ENCODE results near the gene MC1R.
"Not testable (repeated sequence)": the region's sequence is repeated elsewhere in the genome, so short reads cannot be mapped to it uniquely, and the experiment has no call there.

MC1R gene

GRCh38 chr16:89905511-89906139 lies 13.0 kb upstream of the MC1R start:
- no peak overlapping the region for H3K27ac Mint-ChIP-seq
- no peaks in the 10 kb centered on the region for H3K9me3 Mint-ChIP-seq (ENCODE audit: low read depth)
- H3K36me3 Mint-ChIP-seq = no peaks in the 10 kb centered on the region
- no peaks in the 10 kb centered on the region for H3K27me3 Mint-ChIP-seq
- no peak overlapping the region for H3K4me3 Mint-ChIP-seq
- H3K4me1 Mint-ChIP-seq (ENCODE audit: low read depth) = no peaks in the 10 kb centered on the region

- Mint-ChIP-seq H3K27me3 (no peaks in the 10 kb centered on the region), H3K36me3 (no peaks in the 10 kb centered on the region), H3K27ac (no peak overlapping the region)
Observed at GRCh38 chr16:89906140-89907025, 12.3 kb upstream of the MC1R start.

GRCh38 chr16:89907055-89907814 lies 11.4 kb upstream of the MC1R start:
- H3K36me3 Mint-ChIP-seq = no peaks in the 10 kb centered on the region
- no peaks in the 10 kb centered on the region for H3K27me3 Mint-ChIP-seq
- no peaks in the 10 kb centered on the region for H3K9me3 Mint-ChIP-seq (ENCODE audit: low read depth)
- H3K4me3 Mint-ChIP-seq = no peak overlapping the region
- H3K4me1 Mint-ChIP-seq (ENCODE audit: low read depth) = no peaks in the 10 kb centered on the region
- no peak overlapping the region for H3K27ac Mint-ChIP-seq

More at GRCh38 chr16:89906140-89907025, 12.3 kb upstream of the MC1R start:
- H3K9me3 Mint-ChIP-seq (ENCODE audit: low read depth) = no peaks in the 10 kb centered on the region
- no peaks in the 10 kb centered on the region for H3K4me1 Mint-ChIP-seq (ENCODE audit: low read depth)
- no peak overlapping the region for H3K4me3 Mint-ChIP-seq

- no peaks in the 10 kb centered on the region for H3K27me3 Mint-ChIP-seq
- peaks cover 2% of the 10 kb centered on the region for H3K36me3 Mint-ChIP-seq
- H3K9me3 Mint-ChIP-seq (ENCODE audit: low read depth) = no peaks in the 10 kb centered on the region
- H3K4me3 Mint-ChIP-seq = no peak overlapping the region
- H3K27ac Mint-ChIP-seq = no peak overlapping the region
- peaks cover under 1% of the 10 kb centered on the region for H3K4me1 Mint-ChIP-seq (ENCODE audit: low read depth)
Observed at GRCh38 chr16:89908236-89908635, 10.4 kb upstream of the MC1R start.

- Mint-ChIP-seq H3K27ac (no peak overlapping the region), H3K4me3 (no peak overlapping the region), H3K27me3 (no peaks in the 10 kb centered on the region), H3K4me1 (ENCODE audit: low read depth) (peaks cover 2% of the 10 kb centered on the region), H3K9me3 (ENCODE audit: low read depth) (no peaks in the 10 kb centered on the region), H3K36me3 (peaks cover 3% of the 10 kb centered on the region)
Observed at GRCh38 chr16:89909777-89910716, 8.6 kb upstream of the MC1R start.

GRCh38 chr16:89910717-89911354 lies 7.8 kb upstream of the MC1R start:
- Mint-ChIP-seq H3K9me3 (ENCODE audit: low read depth) (no peaks in the 10 kb centered on the region), H3K4me3 (no peak overlapping the region), H3K27ac (no peak overlapping the region), H3K4me1 (ENCODE audit: low read depth) (peaks cover 2% of the 10 kb centered on the region), H3K27me3 (no peaks in the 10 kb centered on the region), H3K36me3 (peaks cover 3% of the 10 kb centered on the region)

GRCh38 chr16:89911375-89911774 lies 7.3 kb upstream of the MC1R start:
- H3K27ac Mint-ChIP-seq = no peak overlapping the region
- H3K9me3 Mint-ChIP-seq (ENCODE audit: low read depth) = no peaks in the 10 kb centered on the region
- H3K4me1 Mint-ChIP-seq (ENCODE audit: low read depth) = peaks cover 2% of the 10 kb centered on the region
- H3K36me3 Mint-ChIP-seq = peaks cover 3% of the 10 kb centered on the region
- no peak overlapping the region for H3K4me3 Mint-ChIP-seq
- H3K27me3 Mint-ChIP-seq = no peaks in the 10 kb centered on the region

- H3K4me1 Mint-ChIP-seq (ENCODE audit: low read depth) = peaks cover 2% of the 10 kb centered on the region
- no peaks in the 10 kb centered on the region for H3K27me3 Mint-ChIP-seq
- H3K4me3 Mint-ChIP-seq = no peak overlapping the region
- no peaks in the 10 kb centered on the region for H3K9me3 Mint-ChIP-seq (ENCODE audit: low read depth)
- no peak overlapping the region for H3K27ac Mint-ChIP-seq
- peaks cover 3% of the 10 kb centered on the region for H3K36me3 Mint-ChIP-seq
Observed at GRCh38 chr16:89912143-89912542, 6.5 kb upstream of the MC1R start.

- peaks cover 3% of the 10 kb centered on the region for H3K36me3 Mint-ChIP-seq
- H3K27me3 Mint-ChIP-seq = no peaks in the 10 kb centered on the region
- peaks cover 4% of the 10 kb centered on the region for H3K4me1 Mint-ChIP-seq (ENCODE audit: low read depth)
- H3K27ac Mint-ChIP-seq = no peak overlapping the region
- no peaks in the 10 kb centered on the region for H3K9me3 Mint-ChIP-seq (ENCODE audit: low read depth)
- no peak overlapping the region for H3K4me3 Mint-ChIP-seq
Observed at GRCh38 chr16:89912627-89913026, 6.0 kb upstream of the MC1R start.

- H3K27me3 Mint-ChIP-seq = no peaks in the 10 kb centered on the region
- peaks cover 3% of the 10 kb centered on the region for H3K36me3 Mint-ChIP-seq
- peaks cover 8% of the 10 kb centered on the region for H3K4me1 Mint-ChIP-seq (ENCODE audit: low read depth)
- no peak overlapping the region for H3K27ac Mint-ChIP-seq
- no peak overlapping the region for H3K4me3 Mint-ChIP-seq
- no peaks in the 10 kb centered on the region for H3K9me3 Mint-ChIP-seq (ENCODE audit: low read depth)
Observed at GRCh38 chr16:89913408-89914387, 5.0 kb upstream of the MC1R start.

- not testable (repeated sequence) for H3K4me3 Mint-ChIP-seq; H3K36me3 Mint-ChIP-seq; H3K27ac Mint-ChIP-seq; H3K27me3 Mint-ChIP-seq; H3K9me3 Mint-ChIP-seq (ENCODE audit: low read depth)
- peaks cover 14% of the 10 kb centered on the region for H3K4me1 Mint-ChIP-seq (ENCODE audit: low read depth)
Observed at GRCh38 chr16:89914642-89915285, 3.9 kb upstream of the MC1R start.

GRCh38 chr16:89915303-89916232 lies 3.1 kb upstream of the MC1R start:
- Mint-ChIP-seq H3K27me3 (peaks cover 3% of the 10 kb centered on the region), H3K36me3 (peaks cover 3% of the 10 kb centered on the region), H3K9me3 (ENCODE audit: low read depth) (no peaks in the 10 kb centered on the region), H3K27ac (no peak overlapping the region), H3K4me1 (ENCODE audit: low read depth) (peaks cover 19% of the 10 kb centered on the region), H3K4me3 (no peak overlapping the region)
